DMS114 treated with DMSO at 0.1 percent for 48 hours (cell line): ENCODE data around the gene CNTF.
"Not testable (repeated sequence)": the region's sequence is repeated elsewhere in the genome, so short reads cannot be mapped to it uniquely, and the experiment has no call there.

ENCODE experiments used
- DNase-seq: peaks from one replicate; lab custom pipeline; 2025; ENCODE audit not compliant: unreplicated experiment; lab: John Stamatoyannopoulos, UW

Gene CNTF, protein sequence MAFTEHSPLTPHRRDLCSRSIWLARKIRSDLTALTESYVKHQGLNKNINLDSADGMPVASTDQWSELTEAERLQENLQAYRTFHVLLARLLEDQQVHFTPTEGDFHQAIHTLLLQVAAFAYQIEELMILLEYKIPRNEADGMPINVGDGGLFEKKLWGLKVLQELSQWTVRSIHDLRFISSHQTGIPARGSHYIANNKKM

DNA sequence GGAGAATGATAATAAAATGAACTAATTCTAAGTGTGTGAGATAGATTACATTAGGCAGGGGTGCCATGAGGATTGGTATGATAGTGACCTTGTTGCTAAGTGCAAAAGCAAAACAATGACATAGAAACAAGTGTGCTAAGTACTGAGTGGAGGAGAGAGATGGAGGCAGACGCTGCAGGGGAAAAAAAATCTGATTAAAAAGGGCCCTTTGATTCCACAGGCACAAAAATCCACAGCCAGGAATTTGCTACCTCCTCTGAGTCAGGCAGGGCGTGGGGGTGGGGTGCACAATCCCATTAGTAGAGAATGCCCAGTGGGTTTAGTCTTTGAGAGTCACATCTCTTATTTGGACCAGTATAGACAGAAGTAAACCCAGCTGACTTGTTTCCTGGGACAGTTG, at the start of gene CNTF:
TSS of gene CNTF (plus strand) at position 322 of the 400 bp plus-strand sequence. CDS start 88 bp downstream, outside the sequence.
- no peak for DNase-seq

DNA sequence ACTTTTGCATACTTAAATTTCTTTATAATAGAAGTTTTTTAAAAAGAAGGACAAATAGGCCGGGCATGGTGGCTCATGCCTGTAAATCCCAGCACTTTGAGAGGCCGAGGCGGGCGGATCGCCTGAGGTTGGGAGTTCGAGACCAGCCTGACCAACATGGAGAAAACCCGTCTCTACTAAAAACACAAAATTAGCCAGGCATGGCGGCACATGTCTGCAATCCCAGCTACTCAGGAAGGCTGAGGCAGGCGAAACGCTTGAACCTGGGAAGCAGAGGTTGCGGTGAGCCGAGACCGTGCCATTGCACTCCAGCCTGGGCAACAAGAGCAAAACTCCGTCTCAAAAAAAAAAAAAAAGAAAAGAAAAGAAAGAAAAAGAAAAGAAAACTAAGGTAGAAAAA, 49.6 kb upstream of the CNTF start:
- DNase-seq: not testable (repeated sequence)

DNA sequence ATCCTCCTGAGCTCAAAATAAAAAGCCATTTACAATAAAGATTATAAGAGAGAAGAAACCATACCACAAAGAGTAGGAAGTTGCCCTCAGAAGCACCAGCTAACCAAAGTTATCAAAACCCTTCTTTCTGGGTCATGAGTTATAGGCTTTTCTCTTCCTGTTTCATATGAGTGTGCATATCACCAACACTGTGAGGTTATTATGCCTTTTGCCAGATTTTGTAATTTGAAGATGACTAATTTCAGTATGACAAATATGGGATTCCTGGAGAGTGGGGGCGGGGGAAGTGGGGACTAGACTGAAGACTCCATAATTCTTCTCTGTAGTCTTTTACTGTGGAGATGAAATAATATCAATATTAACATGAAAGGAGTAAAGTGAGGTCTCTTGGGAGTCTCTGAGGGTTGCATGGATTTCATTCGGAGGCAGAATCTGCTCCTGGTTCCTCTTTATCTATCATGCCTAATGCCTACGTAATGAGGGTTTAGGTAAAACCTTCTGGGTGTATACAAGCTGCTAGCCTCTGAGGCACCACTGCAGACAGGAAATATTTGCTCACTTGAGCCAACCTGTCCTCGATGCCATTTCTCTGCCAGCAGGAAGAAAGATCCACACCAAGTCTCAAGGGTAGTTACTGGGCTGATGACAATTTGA, 48.9 kb upstream of the CNTF start:
- no peak for DNase-seq

DNA sequence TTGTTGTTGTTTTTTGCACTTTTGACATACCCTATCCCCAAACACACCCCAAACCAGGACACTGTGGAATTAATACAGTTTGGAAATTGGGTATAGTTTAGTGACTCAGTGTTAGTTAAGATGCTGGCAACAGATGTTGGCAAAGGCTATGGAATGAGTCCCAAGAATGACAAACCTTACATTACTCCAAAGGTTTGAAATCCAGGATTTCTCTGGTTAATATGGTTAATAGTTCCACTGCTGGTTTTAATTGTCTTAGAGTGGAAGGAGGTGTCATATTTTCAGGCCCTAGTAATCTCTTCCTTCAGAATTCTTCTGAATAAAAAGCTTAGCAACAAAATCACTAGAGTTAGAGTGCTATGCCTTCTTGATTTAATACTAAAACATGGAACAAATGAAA, 47.6 kb upstream of the CNTF start:
- no peak for DNase-seq

DNA sequence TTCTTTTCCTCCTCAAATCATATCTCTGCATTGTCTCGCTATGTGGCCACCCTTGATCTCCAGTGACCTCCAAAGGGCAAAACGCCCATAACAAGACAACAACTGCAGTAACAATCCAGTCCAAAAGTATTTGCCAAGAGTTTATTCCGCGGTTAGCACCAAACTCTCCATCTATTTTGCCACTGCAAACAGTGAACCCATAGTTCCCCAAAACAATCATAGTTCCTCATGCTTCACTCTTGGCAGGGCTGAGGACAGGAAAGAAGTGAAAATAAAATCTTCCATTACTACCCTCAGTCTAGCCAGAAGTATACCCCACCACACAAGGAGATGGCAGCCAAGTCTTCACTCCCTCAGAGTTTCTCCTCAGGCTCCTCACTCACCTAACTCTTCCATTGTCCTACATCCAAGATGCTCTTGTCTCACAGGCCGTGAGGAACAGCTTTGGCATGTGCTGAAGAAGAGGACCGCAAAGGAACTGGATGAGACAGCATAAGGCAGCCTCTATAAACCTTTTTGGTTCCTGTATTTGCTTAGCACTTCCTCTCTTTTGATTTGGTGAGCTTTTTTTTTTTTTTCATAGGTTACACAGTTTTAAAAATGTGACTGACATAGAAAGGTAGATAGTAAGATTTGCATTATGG, 47.0 kb upstream of the CNTF start, which contains the start of gene LPXN:
TSS of gene LPXN (minus strand) at position 480 of the 644 bp plus-strand sequence. CDS start at position 396, 84 bp downstream.
- no peak for DNase-seq

DNA sequence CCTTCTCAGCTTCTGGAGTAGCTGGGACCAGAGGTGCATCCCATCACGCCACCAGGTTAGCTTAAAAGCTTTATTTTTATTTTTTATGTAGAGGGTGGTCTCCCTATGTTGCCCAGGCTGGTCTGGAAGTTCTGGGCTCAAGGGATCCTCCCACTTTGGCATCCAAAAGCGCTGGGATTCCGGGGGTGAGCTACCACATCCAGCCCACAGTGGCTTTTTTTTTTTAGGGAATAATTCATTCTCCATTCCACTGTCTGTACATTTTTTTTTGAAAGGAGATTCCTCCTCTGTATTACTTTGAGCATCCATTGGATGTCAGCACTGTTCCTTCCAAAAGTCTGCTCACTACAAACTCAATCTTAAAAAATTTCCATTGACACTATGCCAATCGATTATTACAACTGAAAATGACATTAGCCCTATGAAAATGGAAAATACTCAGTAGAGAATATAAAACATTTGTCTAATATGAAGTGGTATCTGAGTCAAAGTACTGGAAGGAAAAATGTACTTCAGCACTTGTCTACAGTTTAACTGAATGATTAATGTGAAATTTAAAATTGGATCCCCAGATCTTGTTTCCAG, 45.5 kb upstream of the CNTF start:
- no peak for DNase-seq

DNA sequence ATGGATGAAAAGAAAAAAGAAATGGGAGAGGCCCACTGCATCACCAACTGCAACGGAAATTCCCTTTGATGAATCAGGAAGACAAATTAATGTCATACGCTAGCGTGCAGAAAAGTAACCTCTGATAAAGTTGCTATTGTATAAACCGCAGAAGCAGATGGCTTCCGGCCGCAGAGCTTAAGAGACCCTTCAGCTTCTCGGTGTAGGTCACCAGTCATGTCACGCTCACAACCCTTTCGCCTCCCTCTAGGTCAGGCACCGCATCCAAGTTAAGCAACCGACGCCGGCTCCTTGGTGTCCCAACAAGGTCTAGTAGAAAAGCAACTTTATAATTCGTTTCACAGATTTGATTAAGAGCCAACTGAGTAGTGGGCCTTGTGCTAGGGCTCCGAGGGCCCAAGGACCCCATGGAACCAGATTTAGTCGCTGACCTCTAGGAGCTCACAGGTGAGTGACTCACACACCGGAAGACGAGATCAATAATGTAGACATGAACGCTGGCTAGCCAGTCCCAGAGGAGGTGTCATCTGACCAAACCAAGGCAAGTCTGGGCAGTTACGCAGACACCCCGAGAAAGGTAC, 44.8 kb upstream of the CNTF start:
- no peak for DNase-seq

DNA sequence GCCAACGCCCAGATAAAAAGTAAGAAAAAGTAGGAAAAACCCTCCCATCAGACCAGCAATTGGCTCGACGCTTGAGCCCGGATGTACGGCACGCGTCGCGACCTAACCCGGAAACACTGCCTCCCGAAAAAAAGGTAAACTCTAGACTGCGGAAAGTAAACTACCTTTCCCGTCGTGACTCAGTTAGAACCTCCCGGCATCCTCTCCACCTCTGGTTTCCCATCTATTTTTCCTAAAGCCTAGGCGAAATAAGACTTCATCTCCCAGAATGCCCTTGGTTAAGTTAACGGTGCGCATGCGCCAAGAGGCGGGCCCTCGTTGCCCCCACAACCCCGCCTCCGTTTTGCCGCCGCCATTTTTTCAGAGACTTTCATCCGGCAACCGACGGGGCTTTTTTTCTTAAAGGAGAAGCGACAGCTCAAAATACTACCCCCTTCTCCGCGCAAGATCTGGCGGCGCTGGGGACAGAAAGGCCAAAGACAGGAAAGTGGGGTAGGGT, 44.3 kb upstream of the CNTF start:
- peak; percentile 93 for DNase-seq

DNA sequence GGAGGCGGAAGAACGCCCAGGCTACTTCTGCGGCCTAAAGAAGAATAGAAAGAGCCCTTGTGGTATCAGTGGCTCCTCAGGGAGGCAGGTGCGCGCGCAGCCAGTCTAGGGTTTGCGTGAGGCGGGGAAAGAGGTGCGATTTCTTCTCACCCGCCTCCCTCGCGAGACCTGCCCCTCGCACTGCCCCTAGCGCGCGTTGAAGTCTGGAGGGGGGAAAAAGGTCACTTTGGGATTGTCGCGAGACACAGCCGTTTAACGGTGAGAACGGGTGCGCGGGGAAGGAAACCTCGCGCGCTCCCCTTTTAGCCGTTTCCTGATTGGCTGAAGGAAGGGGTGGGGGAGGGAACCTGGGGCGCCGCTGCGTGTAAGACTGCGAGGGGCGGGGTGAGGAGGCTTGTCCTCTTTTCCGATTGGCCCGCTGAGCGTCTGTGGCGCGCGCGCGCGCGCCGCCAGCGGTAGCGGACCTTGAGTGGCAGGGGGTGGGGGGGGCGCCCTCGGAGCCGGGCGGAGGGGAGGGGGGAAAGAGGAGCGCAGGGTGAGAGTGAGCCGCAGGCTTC, 43.8 kb upstream of the CNTF start, which contains the start of gene ZFP91:
TSS of gene ZFP91 (plus strand) at position 429 of the 557 bp plus-strand sequence. CDS start 219 bp downstream, outside the sequence.
- DNase-seq: peak; percentile 82

DNA sequence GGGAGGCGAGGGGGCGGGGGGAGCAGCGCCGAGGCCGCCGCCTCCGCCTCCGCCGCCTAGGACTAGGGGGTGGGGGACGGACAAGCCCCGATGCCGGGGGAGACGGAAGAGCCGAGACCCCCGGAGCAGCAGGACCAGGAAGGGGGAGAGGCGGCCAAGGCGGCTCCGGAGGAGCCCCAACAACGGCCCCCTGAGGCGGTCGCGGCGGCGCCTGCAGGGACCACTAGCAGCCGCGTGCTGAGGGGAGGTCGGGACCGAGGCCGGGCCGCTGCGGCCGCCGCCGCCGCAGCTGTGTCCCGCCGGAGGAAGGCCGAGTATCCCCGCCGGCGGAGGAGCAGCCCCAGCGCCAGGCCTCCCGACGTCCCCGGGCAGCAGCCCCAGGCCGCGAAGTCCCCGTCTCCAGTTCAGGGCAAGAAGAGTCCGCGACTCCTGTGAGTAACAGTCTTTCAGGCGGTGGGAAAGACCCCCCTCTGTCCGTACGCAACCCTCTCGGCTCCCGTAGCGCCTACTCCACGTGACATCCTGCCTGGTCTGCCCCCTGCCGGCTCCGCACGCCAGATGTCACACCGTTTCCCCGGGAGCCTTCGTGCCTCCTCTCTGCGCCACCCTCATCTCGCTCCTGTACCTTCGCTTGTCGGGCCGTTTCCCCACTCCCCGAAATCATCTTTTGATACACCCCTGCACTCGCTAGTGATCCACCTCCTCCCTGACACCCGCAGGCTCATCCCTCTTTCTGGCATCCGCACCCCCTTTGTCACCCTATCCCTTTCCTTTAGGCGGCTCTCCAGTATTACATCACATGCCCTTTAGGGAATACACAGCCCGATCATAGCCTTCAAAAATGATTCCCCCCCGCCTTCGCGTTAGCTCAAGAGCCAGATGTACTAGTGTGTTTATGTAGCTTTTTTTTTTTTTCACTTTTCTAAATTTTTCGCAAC, 43.0 kb upstream of the CNTF start:
- DNase-seq: peak; percentile 65

DNA sequence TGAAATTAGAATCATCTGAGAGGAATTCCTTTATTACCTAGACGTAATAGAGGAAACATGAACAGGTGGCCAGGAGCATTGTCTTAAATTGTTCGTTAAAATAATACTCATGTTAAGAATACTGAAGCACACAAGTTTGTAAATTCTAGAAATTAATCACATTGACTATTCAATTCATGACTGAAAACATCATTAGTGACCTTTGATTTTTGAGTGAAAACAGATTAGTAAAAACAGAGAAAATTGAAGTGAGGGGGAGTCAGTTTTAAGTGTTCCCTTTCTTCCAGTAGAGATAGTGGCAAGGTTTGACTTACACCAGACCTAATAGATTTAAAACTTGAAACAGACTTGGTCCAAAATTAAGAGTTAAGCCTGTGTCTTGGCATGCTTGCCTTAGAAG, 42.2 kb upstream of the CNTF start:
- no peak for DNase-seq

DNA sequence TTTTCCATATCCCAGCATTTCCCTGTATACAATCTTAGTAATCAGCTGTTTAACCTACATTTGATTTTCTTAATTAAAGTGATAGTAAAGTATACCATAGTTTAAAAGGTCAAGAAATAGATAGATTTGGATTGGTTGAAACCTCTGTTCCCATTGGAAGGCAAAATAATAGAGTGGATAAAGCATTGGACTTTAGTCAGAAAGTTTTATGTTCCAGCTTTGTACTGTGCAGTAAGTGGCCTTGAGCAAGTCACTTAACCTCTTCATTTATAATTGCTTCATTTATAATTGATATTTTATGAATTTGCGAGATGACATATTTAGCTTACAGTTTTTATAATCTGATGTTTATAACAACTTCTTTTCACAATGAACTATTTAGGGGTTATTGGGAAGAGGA, 40.0 kb upstream of the CNTF start:
- no peak for DNase-seq

DNA sequence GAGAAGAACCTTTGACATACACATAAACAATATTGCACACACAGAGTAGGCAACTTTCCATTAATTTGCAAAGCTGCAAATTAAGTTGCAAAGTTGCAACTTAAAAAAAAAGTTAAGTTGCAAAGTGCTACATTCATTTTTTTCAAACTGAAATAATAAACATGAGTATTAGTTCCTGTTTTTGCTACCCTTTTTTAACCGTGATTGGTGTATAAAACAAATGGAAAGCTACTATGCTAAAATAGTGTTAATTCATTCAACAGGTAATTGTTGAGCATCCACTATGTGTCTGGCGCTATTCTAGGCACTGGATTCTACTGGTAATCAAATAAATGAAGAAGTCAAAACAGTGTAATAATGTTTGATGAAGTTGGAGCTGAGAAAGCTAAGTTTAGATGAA, 35.5 kb upstream of the CNTF start:
- no peak for DNase-seq

DNA sequence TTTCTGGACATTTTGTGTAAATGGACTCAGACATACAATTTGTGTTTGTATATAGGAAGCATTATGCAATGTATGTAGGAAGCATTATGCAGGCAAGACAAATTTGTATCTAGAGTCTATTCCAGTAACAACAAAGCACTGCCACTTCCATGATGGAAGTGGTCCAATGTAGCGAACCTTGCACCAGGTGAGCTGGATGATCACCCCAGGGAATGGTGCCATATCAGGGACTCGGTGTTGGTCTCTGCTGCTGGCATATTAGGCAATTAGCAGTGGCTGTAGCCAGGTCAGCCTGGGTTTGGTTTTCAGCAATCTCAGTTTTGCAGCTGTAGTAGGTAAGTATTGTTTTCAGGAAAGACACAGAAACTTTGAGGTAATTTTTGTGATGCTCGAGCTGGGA, 30.8 kb upstream of the CNTF start:
- no peak for DNase-seq

DNA sequence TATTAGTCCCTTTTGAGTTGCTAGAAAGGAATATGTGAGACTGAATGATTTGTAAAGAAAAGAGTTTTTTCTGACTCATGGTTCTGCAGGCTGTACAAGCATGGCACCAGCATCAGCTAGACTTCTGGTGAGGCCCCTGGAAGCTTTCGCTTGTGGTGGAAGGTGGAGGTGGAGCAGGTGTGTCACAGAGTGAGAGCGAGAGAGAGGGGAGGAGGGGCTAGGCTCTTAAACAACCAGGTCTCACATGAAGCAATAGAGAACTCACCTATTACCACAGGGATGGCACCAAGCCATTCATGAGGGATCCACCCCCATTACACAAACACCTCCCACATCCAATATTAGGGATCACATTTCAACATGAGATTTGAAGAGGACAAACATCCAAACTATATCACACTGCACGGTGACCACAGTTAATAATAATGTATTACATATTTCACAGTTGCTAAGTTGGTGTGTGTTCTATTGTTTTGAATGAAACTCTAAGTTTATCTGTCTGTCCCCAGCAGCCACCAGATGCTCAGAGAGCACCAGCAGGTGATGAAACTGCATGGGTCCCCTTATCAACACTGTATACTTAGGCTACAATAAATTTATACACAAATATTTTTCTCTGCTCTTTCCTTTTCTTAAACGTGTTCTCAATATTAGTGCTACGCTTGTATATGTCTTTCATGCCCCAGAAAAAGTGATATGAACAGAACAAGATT, 29.5 kb upstream of the CNTF start:
- no peak for DNase-seq

DNA sequence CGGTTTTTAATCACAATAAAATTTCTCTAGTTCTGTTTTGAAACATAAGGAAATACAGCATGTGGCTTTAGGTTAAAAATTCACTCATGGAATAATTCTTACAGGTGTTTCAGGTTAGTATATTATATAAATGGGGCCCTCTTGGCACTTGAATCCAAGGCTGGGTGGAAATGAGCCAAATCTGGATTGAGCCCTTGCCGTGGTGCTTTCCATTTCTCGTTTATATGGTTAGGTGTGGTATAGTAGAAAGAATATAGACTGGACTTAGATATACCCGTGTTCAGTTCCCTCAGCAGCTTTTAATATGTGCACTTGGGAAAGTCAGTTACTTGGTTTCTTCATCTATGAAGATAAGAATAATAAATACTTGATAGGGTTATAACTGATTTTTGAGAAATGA, 27.6 kb upstream of the CNTF start:
- DNase-seq: no peak

DNA sequence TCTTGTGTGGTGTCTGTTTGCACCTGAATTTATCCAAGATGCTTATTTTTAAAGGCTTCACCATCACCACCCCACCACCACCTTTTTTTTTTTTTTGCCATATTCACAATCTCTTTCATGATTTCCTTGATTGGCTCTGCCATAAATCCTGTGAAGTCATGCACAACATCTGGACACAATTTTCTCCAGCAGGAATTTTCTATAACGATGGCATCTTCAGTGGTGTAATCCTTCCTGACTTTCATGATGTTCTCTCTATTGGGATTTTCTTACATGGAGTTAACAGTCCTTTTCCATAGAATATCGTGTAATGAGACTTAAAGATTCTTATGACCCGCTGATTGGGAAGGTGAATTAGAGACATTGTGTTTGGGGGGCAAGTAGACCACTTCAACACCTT, 25.8 kb upstream of the CNTF start:
- DNase-seq: no peak

DNA sequence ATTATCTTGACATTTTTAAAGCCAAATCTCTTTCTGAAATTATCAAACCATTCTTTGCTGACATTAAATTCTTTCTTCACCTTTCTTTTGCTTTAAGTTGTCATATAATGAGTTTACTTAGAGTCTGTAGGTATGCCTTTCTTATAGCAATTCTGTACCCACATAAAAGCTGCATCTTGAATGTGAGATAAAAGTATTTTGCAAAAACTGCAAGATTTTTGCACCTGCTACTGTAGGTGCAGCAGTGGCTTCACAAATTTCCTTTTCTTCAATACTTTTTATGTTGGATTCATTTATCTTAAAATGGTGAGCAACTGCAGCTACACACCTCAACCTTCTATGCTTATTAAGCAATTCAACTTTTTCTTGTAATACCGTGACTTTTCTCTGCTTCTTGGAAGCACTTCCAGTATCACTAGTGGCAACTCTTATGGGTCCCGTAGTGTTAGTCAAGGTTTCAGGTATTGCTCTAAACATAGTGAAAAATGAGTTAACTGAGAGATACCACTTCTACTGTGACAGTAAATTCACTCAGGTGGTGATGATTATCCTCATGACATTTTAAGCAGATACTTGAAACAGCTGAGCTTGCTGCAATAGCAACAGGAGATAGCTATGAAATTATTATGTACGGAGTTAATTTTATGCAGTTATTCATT, 24.9 kb upstream of the CNTF start:
- DNase-seq: no peak

DNA sequence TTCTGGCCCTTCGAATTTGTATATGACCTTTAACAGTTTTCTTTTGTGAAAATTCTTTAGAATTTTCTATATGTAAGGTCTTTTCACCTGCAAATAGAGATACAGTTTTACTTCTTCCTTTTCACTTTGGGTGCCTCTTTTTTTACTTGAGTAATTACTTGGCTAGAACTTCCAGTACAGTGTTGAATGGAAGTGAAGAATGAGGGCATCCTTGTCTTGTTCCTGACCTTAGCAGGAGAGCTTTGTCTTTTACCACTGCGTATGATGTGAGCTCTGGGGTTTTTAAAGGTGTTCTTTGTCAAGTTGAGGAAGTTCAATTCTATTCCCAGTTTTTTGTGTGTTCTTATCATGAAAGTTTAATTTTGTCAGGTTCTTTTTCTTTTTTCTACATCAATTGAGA, 22.0 kb upstream of the CNTF start:
- no peak for DNase-seq
